ENCODE measurements around the gene SYT9.

SYT9 gene, protein sequence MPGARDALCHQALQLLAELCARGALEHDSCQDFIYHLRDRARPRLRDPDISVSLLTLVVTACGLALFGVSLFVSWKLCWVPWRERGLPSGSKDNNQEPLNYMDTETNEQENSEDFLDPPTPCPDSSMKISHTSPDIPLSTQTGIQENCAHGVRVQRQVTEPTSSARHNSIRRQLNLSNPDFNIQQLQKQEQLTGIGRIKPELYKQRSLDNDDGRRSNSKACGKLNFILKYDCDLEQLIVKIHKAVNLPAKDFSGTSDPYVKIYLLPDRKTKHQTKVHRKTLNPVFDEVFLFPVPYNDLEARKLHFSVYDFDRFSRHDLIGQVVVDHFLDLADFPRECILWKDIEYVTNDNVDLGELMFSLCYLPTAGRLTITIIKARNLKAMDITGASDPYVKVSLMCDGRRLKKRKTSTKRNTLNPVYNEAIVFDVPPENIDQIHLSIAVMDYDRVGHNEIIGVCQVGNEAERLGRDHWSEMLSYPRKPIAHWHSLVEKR

DNA sequence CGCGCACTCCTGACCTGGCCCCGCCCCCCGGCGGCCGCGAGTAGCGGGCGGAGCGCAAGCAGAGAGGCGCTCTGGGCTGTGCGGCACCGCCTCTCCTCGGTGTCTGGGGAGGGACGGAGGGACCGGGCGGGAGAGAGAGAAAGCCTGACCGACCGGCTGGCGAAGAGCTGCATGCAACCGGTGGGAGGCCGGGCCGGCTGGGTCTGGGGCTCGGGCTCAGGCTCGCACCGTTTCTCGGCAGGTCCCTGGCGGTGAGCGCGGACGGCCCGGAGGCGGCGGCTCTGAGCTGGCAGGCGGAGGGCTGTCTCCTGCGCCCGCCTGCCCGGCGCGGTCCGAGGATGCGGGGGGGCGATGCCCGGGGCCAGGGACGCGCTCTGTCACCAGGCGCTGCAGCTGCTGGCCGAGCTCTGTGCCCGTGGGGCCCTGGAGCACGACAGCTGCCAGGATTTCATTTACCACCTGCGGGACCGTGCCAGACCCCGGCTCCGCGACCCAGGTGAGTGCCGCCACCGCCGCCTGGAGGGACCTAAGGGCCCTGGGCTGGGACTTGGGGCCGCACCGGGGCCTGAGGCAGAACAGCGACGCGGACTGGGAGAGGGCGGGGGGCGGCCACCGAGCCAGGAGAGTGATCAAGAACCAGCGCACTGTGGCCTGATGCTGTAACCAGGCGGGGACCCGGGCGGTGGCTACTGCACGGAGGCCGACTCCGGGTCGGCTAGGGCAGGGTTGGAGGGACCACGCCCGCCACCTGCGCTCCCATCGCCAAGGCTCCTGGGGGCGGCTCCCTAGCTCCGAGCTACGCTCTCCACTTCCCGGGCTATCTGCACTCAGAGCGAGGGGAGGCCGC lies at the start of gene SYT9:
SYT9 (plus strand) TSS at position 69 of the 847 bp plus-strand sequence; CDS start at position 352, 283 bp downstream.
- peak; percentile 32 for DNase-seq (ENCODE audit: low spot score)

DNA sequence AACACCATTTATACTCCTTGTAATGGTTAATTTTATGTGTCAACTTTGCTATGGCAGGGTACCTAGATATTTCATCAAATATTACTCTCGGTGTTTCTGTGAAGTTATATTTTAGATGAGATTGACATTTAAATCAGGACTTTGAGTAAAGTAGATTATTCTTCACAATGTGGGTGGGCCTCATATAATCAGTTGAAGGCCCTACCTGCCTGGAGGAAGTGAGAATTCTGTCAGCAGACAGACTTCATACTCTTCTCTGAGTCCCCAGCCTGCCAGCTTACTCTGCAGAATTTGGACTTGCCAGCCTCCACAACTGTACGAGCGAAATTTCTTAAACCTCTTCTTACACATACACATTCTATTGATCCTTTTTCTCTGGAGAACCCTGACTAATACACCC lies 49.3 kb upstream of the SYT9 start:
- DNase-seq (ENCODE audit: low spot score): no peak

DNA sequence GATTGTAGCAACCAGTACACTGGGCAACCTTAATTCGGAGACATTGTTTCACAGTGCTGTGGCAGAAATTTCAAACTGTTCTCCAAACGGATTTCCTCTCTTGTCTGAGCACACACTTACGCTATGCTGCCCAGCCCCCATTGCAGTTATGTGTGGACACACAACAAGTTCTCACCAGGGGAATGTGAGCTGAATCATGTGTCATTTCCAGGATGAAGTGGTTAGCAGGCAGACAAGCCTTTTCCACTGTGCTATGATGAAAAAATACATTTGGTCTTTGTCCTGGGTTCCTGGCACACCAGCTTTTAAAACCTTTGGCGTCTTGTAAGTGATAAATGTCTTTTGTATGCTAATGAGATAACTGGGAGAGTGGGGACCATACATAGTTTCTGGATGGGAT lies 46.9 kb upstream of the SYT9 start:
- no peak for DNase-seq (ENCODE audit: low spot score)

DNA sequence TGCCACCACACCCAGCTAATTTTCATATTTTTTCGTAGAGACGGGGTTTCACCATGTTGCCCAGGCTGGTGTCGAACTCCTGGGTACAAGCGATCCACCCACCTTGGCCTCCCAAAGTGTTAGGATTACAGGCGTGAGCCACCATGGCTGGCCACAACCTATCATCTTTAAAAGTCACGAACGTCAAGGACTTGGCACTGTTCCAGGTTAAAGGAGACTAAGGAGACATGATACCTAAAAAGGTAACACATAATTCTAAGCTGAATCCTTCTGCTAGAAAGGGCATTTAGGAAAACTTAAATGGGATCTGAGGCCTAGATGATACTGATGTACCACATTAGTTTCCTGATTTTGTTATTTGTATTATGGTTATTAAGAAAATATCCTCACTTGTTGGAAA lies 43.3 kb upstream of the SYT9 start:
- DNase-seq (ENCODE audit: low spot score): no peak

DNA sequence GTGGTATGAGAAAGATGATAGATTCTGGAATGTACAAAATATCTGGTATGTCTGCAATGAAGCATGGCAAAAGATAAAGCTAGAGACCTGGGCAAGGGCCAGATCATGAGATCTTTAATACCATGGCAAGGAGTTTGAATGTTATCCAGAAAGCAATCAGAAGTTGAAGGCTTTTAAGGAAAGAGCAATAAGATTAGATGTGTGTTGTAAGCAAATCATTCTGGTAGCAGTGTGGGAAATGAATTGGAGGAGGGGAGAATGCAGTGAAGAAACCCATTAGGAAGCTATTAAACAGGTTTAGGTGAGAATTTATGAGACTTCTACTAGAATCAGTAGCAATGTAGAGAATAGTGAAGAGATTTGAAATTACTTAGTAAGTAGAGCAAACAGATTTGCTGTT lies 32.2 kb upstream of the SYT9 start:
- no peak for DNase-seq (ENCODE audit: low spot score)

DNA sequence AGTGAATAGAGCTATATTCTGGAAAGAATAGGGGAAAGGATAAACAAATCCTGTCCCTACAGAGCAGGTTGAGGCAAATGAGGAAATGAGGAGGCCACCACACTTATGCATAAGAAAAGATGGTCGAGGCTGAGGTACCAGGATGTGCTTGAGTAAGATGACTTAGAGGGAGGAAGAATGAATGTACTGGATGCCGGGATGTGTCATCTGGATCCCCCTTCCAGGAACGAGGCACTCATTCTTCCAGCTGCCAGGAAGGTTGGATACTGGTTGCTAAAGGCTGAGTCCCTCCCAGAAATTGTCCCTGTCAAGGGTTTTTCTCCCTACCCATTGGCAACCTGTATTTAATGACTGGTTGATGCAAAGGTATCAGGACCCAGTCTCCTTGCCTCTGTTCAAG lies 31.1 kb upstream of the SYT9 start:
- no peak for DNase-seq (ENCODE audit: low spot score)

DNA sequence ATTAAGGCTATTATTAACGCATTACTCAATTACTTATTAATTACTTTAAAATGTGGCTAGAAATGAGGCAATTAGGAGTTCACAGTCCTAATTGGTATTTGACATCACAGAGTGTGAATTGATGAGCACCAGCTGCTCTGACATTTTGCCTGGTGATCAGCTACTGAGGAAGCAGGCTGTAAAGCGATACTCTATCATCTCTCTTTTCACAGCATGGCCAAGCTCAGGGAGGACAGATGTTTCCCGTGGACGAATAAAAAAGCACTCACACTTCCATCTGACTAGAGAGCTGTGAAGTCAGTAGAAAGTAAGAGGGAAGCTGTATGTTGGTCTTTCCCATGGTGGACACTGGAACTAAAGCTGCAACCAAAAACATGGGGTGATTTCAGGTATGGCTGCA lies 29.1 kb upstream of the SYT9 start:
- no peak for DNase-seq (ENCODE audit: low spot score)

DNA sequence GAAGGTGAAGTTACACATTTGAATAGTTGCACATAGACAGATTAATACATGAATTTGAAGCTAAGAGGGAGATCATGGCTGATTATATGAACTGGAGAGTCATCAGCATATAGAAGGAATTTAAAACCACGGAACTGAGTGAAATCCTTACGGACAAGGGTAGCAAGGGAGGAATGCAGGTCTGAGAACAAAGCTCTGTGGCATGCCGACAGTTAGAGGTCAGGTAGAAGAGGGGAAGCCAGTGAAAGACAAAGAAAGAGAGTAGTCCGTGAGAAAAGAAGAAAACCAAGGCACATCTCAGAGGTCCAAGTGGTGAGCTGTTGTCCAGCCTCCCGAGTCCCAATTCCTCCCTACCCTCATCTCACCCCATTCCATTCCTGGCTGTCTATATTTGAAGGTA lies 11.8 kb upstream of the SYT9 start:
- DNase-seq (ENCODE audit: low spot score): no peak

DNA sequence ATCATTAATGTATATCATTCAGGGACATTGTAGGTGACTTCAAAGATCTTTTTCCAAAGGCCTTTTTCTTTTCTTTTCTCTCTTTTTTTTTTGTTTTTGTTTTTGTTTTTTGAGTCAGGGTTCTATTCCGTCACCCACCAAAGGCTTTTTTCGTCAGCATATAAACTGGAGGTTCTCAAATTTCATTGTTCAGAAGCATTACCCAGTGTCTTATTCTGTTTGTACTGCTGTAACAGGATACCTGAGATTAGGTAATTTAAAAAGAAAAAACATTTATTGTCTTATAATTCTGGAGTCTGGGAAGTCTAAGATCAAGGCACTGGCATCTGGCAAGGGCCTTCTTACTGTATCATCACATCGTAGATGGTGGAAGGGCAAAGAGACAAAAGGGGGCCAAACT lies 6.4 kb upstream of the SYT9 start:
- no peak for DNase-seq (ENCODE audit: low spot score)

DNA sequence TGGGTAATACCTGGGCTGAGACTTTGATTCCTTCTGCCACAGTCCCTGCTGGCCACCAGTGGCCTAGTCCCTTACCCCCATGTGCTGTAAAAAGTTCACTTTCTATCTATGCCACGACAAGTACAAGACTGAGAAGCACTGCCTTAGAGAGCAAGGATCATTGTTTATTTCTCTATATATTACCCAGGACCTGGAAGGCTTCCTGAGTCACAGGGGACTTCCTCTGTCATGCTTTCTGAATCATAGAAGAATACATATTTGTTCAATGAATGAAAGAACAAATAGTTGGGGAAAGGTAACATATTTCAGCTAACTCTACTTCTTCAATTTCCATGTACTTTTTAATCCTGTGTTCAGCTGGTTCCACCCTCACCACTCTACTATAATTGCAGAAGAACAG lies 5.5 kb upstream of the SYT9 start:
- no peak for DNase-seq (ENCODE audit: low spot score)

DNA sequence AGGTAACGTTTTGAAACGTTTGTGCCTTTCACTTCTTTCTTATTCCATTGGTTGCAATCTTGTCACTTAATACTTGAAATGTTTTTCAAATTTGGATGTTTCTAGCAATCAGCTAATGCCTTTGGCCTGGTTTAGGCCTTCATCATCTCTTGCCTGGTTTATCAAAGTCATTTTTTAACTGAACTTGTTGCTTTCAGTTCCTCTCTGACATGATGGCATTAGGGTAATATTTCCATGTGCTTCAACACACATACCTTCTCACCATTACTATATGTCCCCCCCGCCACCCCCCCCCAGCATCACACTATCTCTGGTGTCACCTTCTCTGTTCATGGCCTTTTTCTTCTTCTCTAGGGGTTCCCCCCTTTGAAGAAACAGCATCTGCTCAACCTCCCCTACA lies 1.5 kb upstream of the SYT9 start:
- DNase-seq (ENCODE audit: low spot score): no peak

DNA sequence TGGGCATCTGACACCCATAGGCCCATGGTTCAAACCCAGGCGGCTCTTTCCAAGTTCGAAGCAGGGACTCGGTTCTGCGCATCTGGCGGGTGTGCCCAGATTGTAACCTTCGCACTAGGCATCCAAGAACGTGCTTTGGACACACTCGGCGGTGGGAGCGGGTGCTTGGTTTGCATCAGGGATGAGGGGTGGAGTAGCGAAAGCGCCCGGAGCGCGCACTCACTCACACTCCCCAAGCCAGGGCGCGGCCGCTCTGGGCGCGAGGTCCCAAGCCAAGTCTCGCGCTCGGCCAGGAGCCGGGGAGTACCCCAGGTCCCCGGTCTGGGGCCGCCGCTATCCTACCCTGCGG lies 243 bp upstream of the SYT9 start:
- peak; percentile 29 for DNase-seq (ENCODE audit: low spot score)

DNA sequence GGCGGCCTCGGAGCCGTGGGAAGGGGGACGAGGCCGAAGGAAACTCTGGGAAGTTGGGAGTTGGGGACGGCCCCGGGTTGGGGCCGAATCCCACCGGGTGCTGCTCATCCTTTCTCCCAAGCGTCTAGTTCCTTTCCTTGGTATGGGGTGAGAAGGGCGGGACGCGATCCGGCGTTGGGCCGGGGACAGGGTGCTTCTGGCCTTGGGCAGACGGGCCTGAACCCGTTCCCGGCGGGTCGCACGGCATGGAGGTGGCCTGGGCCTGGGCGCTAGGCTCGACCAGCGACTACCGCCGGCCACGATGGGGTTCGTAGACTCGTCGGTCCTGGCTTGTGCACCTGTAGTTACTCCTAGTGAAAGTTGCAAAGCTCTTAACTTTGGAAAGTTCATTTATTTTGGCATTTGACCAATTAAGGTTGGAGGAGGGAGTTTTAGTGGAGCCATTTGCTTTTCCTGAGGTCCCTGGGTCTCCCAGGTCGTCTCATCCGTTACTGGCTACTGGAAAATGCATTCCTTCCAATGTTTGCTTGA lies 1.0 kb downstream of the SYT9 start:
- peak; percentile 17 for DNase-seq (ENCODE audit: low spot score)

DNA sequence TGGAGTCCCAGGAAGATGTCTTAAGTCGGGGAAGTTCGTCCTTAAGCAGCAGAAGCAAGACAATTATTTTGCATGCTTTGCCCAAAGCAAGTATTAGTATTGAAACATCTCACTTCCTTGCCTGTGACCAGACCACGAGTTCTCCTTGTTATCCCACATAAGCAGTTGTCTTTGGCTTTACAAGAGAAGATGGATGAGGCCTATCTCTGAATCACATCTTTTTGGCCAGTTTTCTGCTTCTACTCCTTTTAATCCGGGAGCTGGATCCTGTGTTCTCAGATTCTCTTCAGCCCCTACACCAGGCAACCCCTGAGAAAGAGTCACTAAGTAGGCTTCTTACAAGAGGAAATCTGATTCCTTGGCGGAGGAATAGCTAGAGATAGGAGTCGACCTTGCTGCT lies 2.1 kb downstream of the SYT9 start:
- no peak for DNase-seq (ENCODE audit: low spot score)

DNA sequence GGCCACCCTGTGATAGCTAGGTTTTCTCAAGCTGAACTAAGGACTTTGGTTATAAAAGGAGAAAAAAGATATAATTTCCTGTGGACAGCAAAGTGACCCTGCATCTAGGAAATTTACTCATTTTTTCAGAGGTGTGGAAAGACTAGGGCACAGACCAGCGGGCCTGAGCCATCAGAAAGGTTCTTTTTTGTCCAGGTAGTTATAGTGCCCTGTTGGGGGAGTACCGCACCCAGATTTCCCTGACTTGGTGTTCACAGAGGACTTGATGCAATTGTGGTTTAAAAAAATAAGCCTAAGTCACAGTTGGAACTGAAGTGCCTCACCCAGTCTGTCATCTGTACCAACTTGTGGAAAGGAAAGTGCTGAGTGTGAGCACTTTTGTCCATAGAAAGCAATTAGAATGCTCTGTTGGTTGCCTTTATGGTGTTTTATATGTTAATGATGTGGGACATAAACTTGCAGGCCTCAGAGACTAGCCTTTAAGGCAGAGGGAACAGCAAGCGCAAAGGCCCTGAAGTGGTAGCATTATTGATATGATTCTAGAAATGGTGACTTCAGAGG lies 3.1 kb downstream of the SYT9 start:
- no peak for DNase-seq (ENCODE audit: low spot score)

DNA sequence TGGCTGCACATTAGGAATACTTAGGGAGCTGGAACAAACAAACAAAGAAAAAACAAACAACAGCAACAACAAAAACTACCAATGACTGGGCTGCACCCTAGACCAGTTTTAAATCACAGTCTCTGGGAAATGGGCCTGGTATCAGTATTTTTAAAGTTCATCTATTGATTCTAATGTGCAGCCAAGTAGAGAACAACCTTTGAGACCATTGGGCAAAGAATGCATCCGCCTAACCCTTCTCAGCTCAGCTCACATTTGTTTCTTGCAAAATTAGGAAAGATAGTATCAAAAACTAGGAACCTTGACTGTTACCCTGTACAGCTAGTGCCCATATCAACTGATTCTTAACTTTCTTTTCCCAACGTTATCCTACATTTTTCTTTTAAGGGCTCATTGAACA lies 5.2 kb downstream of the SYT9 start:
- no peak for DNase-seq (ENCODE audit: low spot score)

DNA sequence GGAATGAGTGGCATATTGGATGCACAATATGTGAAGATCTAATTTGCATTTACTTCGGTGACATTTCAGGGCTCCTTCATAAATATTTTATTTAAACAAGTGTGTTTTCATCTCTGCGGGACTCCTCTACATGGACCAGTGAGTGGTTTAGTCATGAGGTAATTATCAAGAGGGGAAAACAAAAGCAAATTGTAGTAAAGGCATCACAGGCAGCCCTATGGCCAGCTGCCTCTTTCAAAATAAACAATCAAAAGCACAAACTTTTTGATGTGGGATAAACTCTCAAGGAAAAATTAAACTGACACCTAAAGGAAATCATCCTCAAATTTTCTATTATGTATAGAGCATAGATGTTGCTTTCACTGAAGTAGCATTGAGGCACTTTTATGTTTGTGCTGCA lies 6.0 kb downstream of the SYT9 start:
- no peak for DNase-seq (ENCODE audit: low spot score)

DNA sequence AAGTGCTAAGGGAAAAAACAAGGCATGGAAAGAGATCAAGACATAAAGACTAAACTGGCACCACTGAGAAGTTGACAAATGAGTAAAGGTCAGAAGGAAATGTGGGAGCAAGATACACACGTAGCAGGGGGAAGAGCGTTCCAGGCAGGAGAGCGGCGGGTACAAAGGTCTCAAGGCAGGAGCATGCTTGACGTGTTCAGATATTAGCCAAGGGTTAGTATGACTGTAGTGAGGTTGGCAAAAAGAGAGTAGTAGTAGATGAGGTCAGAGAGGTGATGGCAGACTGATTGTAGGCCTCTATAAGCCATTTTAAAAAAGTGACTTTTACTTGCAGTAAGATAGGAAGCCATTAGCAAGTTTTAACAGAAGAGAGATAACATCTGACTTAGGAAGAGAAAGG lies 9.9 kb downstream of the SYT9 start:
- no peak for DNase-seq (ENCODE audit: low spot score)

DNA sequence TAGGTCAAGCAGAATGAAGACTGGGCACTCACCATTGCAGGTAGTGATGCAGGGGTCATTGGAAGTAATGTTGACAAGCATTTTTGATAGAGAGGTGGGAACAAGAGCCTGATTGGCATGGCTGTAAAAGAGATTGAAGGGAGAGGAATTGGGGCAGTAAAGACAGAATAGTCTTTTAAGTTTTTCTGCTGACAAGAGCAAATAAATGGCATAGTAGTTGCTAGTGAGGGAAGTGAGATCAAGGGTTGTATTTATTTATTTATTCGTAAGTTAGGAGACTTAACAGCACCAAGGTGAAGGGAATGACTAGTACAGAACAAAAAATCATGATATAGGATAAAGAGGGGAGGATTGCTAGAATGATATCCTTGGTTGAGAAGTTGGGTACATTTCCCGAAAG lies 11.0 kb downstream of the SYT9 start:
- no peak for DNase-seq (ENCODE audit: low spot score)

DNA sequence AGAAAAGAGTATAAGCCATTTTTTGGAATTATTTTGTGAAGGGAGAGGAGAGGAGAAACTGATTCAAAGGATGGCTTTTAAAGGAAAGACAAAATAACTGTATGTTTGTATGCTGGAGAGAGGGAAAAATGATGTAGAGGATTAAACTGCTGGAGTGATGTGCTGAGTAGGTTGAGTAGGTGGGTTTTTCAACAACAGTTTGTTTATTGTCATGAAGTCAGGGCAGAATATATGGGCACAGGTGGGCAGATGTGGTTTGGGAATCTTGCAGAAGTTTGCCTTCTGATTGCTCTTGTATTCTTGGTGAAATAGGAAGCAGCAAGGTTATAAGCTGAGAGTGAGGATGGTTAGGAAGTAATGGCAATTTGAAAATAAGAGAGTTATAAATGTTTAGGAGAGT lies 12.1 kb downstream of the SYT9 start:
- no peak for DNase-seq (ENCODE audit: low spot score)

DNA sequence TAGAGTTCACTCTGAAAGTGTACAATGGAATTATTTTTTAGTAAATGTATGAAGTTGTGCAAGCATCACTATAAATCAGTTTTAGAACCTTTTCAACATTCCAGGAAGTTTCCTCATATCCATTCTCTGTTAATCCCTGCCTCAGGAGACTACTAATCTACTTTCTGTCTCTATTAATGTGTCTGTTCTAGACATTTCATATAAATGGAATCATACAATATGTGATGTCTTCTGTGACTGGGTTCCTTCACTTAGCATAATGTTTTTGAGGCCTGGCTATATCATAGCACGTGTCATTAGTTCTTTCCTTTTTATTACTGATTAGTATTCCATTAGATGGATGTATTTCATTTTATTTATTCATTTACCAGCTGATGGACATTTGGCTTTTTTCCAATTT lies 17.1 kb downstream of the SYT9 start:
- no peak for DNase-seq (ENCODE audit: low spot score)

DNA sequence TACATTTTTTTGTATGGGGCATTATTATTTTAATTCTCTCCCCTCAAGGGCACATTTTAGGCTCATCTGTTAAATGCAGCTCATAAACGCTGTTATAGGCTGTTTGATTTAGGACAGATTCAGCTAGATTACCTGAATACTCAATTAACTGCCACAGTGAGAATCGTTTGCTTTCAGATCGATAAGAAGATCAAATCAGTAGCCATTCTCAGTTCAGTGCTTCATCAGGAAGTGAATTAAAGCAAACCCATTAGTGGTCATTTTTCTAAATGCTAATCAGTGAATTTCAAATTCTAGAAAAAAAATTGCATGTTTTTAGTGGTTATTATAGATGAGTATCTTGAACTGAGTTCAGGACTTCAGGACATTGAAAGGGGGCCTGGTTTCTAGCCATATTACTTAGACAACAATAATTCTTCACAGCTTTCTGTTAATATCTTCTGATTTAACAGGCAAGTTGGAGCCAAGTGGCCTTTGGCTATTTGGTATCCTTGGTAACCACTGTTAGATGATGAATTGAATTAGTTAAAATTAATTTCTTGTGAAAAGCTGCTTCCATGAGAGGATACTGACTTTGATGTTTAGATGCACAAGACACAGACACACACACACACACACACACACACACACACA lies 18.6 kb downstream of the SYT9 start:
- DNase-seq (ENCODE audit: low spot score): no peak

All from D341Med (cell line).